CD4-positive, alpha-beta T cell (primary cell): ENCODE data around the gene SMC2. TPM values are rescaled to one million over a fixed set of nuclear protein-coding genes. Genes with fewer than 3 reads are reported as not detected.

Experiments used
- ATAC-seq: fragments of 200-7000 bp; cut with Tn5 transposase; one replicate; pipeline ENCODE4 v1.10.0; 2022; ENCODE audit warnings: mild to moderate bottlenecking; ENCODE audit not compliant: poor library complexity
- CTCF ChIA-PET: fragments of 350-600 bp; sonication (Branson Sonifier 250); formaldehyde crosslinking; loops from one replicate; lab custom pipeline; 2021; ENCODE audit warnings: antibody characterized with exemption, inconsistent platforms; lab: Charles Lee
- POLR2A ChIA-PET: fragments of 350-600 bp; sonication (Branson Sonifier 250); formaldehyde crosslinking; loops from one replicate; lab custom pipeline; 2021; ENCODE audit warnings: antibody characterized with exemption, inconsistent platforms; lab: Charles Lee
- DNase-seq, 14 experiments: peaks; one replicate each; pipeline ENCODE4 v3.0.0-alpha.2; 2013 to 2020; ENCODE audit warnings: mixed read lengths in 2 of 14
- H3K27ac ChIP-seq, 2 donors: one replicate each; pipeline versions ENCODE4 v1.5.1 to v1.7.0; 2013; ENCODE audit warnings: low read length in 2 of 2, low read depth in 1 of 2, mild to moderate bottlenecking in 1 of 2
- H3K27me3 ChIP-seq, 2 experiments: 1 replicate in 1 of 2; 2 replicates in 1 of 2; pipeline versions ENCODE4 v1.6.1 to v1.7.0; 2013; ENCODE audit warnings: low read length in 2 of 2, control low read depth in 1 of 2, mild to moderate bottlenecking in 1 of 2, moderate library complexity in 1 of 2; ENCODE audit not compliant: insufficient read depth in 2 of 2, control insufficient read depth in 1 of 2
- H3K36me3 ChIP-seq: one replicate; pipeline ENCODE4 v1.6.1; 2013; ENCODE audit warnings: low read length, control low read depth; ENCODE audit not compliant: insufficient read depth
- H3K4me1 ChIP-seq: one replicate; pipeline ENCODE4 v1.6.1; 2013; ENCODE audit warnings: low read length, control low read depth; ENCODE audit not compliant: insufficient read depth
- H3K4me3 ChIP-seq: one replicate; pipeline ENCODE4 v1.5.1; 2013; ENCODE audit warnings: mild to moderate bottlenecking, low read length, moderate library complexity
- H3K9me3 ChIP-seq, 2 experiments: 1 replicate in 1 of 2; 2 replicates in 1 of 2; pipeline versions ENCODE4 v1.6.1 to v1.7.0; 2013; ENCODE audit warnings: low read length in 2 of 2, mild to moderate bottlenecking in 2 of 2, control low read depth in 1 of 2, moderate library complexity in 1 of 2; ENCODE audit not compliant: control insufficient read depth in 1 of 2, insufficient read depth in 1 of 2
- H3K27ac Mint-ChIP-seq: one replicate; pipeline ENCODE4 v1.8.0; 2020; ENCODE audit warnings: mixed read lengths
- H3K27me3 Mint-ChIP-seq: one replicate; pipeline ENCODE4 v1.8.0; 2021; ENCODE audit warnings: mixed read lengths
- H3K36me3 Mint-ChIP-seq: one replicate; pipeline ENCODE4 v1.8.0; 2021; ENCODE audit warnings: low read depth, mixed read lengths
- H3K4me1 Mint-ChIP-seq: one replicate; pipeline ENCODE4 v1.8.0; 2021; ENCODE audit warnings: low read depth, mixed read lengths
- H3K4me3 Mint-ChIP-seq: one replicate; pipeline ENCODE4 v1.8.0; 2020; ENCODE audit warnings: mild to moderate bottlenecking, mixed read lengths
- H3K9me3 Mint-ChIP-seq: one replicate; pipeline ENCODE4 v1.8.0; 2020; ENCODE audit warnings: mixed read lengths
- intact Hi-C, 2 experiments: fragments of 100-400 bp; cut with DNase I in 1 of 2; cut with micrococcal nuclease in 1 of 2; formaldehyde crosslinking; loops; one replicate each; pipeline versions ENCODE4 v1.15.1 to v1.9.0; 2023 to 2025; cut with DNase I, micrococcal nuclease
- total RNA-seq, 174 experiments: library from RNA in 2 of 174; stranded (reverse) in 2 of 174; gene quantifications; one replicate each; pipeline ENCODE4 v1.2.3 and lab custom pipeline; 2021 to 2026
- TF ChIP-seq, protein P1 (sequence below): fragments of 200-600 bp; IDR thresholded peaks from one replicate; pipeline ENCODE4 v1.8.0; 2022; ENCODE audit warnings: antibody characterized with exemption, mild to moderate bottlenecking

Gene SMC2
- total RNA-seq, 2 experiments from 2014 or later, result 2.6 to 2.9 TPM

DNA sequence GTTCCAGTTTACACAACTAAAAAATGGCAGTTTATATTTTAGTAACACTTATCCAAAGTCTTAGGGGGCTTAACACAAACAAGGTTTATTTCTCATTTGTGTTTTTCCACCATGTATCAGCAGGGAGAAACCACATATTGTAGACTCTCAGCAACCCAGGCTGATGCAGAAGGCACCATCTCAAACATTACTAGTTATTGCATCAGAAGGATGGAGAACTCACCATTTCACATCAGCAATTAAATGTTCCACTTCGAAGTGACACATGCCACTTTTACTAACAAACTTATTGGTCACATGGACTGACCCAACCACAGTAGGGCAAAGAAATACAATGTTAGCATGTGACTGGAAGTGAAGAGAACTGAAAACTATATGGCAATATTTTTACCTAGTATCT lies 22.5 kb upstream of the SMC2 start:
- intact Hi-C loops, result no loop called here
- TF ChIP-seq, protein P1, sequence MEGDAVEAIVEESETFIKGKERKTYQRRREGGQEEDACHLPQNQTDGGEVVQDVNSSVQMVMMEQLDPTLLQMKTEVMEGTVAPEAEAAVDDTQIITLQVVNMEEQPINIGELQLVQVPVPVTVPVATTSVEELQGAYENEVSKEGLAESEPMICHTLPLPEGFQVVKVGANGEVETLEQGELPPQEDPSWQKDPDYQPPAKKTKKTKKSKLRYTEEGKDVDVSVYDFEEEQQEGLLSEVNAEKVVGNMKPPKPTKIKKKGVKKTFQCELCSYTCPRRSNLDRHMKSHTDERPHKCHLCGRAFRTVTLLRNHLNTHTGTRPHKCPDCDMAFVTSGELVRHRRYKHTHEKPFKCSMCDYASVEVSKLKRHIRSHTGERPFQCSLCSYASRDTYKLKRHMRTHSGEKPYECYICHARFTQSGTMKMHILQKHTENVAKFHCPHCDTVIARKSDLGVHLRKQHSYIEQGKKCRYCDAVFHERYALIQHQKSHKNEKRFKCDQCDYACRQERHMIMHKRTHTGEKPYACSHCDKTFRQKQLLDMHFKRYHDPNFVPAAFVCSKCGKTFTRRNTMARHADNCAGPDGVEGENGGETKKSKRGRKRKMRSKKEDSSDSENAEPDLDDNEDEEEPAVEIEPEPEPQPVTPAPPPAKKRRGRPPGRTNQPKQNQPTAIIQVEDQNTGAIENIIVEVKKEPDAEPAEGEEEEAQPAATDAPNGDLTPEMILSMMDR, result no peak
- Histone ChIP-seq H3K4me1 (no peaks in the 10 kb centered on the region), H3K36me3 (no peaks in the 10 kb centered on the region), H3K27ac (no peak overlapping the region), H3K4me3 (no peak overlapping the region), H3K9me3 (no peaks in the 10 kb centered on the region), H3K27me3 (peaks cover 2 to 4% of the 10 kb centered on the region in 2 experiments)
- Mint-ChIP-seq H3K27ac (no peak overlapping the region), H3K27me3 (peaks cover 30% of the 10 kb centered on the region), H3K4me1 (no peaks in the 10 kb centered on the region), H3K36me3 (no peaks in the 10 kb centered on the region), H3K9me3 (no peaks in the 10 kb centered on the region), H3K4me3 (no peak overlapping the region)
- DNase-seq (no peak), ATAC-seq (no peak)
- ChIA-PET POLR2A (no interaction called here), CTCF (no interaction called here)

GRCh38 chr9:104073098-104073769 lies 20.9 kb upstream of the SMC2 start:
- Mint-ChIP-seq H3K4me3 (no peak overlapping the region), H3K27me3 (peaks cover 45% of the 10 kb centered on the region), H3K4me1 (no peaks in the 10 kb centered on the region), H3K36me3 (no peaks in the 10 kb centered on the region), H3K9me3 (no peaks in the 10 kb centered on the region), H3K27ac (no peak overlapping the region)
- Histone ChIP-seq H3K4me1 (no peaks in the 10 kb centered on the region), H3K4me3 (no peak overlapping the region), H3K9me3 (no peaks in the 10 kb centered on the region), H3K27ac (no peak overlapping the region), H3K36me3 (no peaks in the 10 kb centered on the region), H3K27me3 (peaks cover 4 to 7% of the 10 kb centered on the region in 2 experiments)
- DNase-seq (no peak), ATAC-seq (no peak)
- ChIA-PET POLR2A (no interaction called here), CTCF (no interaction called here)
- TF ChIP-seq, protein P1, result no peak
- intact Hi-C loops, result no loop called here

DNA sequence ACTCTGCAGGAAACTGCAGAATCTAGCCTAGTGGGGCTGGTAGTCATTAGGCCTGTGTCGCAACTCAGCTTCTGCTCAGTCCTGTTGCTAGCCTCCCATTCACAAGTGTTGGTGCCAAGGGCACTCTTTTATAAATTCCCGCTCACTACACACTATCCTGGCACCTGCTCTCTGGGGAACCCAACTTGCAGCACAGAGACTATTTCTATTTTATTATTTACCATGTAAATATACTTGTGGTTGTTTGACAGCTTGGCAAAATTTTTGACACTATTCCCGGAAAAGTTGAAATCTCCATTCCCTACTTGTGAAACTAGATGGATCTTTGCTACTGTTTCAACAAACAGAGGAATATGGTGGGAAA lies 20.4 kb upstream of the SMC2 start:
- Mint-ChIP-seq H3K27me3 (peaks cover 45% of the 10 kb centered on the region), H3K9me3 (no peaks in the 10 kb centered on the region), H3K27ac (no peak overlapping the region), H3K36me3 (no peaks in the 10 kb centered on the region), H3K4me3 (no peak overlapping the region), H3K4me1 (no peaks in the 10 kb centered on the region)
- H3K27ac ChIP-seq, result no peak overlapping the region
- ChIA-PET POLR2A (no interaction called here), CTCF (no interaction called here)
- no peak overlapping the region for H3K4me3 ChIP-seq
- intact Hi-C loops, result no loop called here
- no peak for DNase-seq
- H3K9me3 ChIP-seq, result no peaks in the 10 kb centered on the region
- no peaks in the 10 kb centered on the region for H3K4me1 ChIP-seq
- ATAC-seq, result no peak
- no peaks in the 10 kb centered on the region for H3K36me3 ChIP-seq
- TF ChIP-seq, protein P1, result no peak
- H3K27me3 ChIP-seq, result peaks cover 4 to 7% of the 10 kb centered on the region in 2 experiments
